Measurements from ENCODE around the gene GAS5. TPM values are rescaled to one million over a fixed set of nuclear protein-coding genes. Genes with fewer than 3 reads are reported as not detected.
"Not testable (repeated sequence)": the region's sequence is repeated elsewhere in the genome, so short reads cannot be mapped to it uniquely, and the experiment has no call there.

Gene GAS5
- 337 and 409 TPM in 2 replicates for total RNA-seq (2014; rRNA removed)
- polyA plus RNA-seq (2012) = 436 TPM

- peak; percentile 99 for DNase-seq (ENCODE audit: low read depth)
Measured at GRCh38 chr1:173867753-173868265, at the start of gene GAS5. Gene GAS5, minus strand, starts transcription at chr1:173867989.

- DNase-seq (ENCODE audit: low read depth) = no peak
Measured at GRCh38 chr1:173917149-173917548, 49.4 kb upstream of the GAS5 start, which contains the start of gene SERPINC1. Gene SERPINC1, minus strand, starts transcription at chr1:173917327. Its CDS starts 68 bp downstream, at chr1:173917259.

- DNase-seq (ENCODE audit: low read depth) = no peak
Measured at GRCh38 chr1:173916667-173917066, 48.9 kb upstream of the GAS5 start.

- no peak for DNase-seq (ENCODE audit: low read depth)
Measured at GRCh38 chr1:173915596-173915995, 47.8 kb upstream of the GAS5 start.

GRCh38 chr1:173914366-173914871, 46.6 kb upstream of the GAS5 start:
- DNase-seq (ENCODE audit: low read depth) = peak; percentile 18

- no peak for DNase-seq (ENCODE audit: low read depth)
Measured at GRCh38 chr1:173913111-173913510, 45.3 kb upstream of the GAS5 start.

GRCh38 chr1:173903827-173904531, 36.2 kb upstream of the GAS5 start:
- no peak for DNase-seq (ENCODE audit: low read depth)

GRCh38 chr1:173900992-173901391, 33.2 kb upstream of the GAS5 start:
- no peak for DNase-seq (ENCODE audit: low read depth)

- DNase-seq (ENCODE audit: low read depth) = no peak
Measured at GRCh38 chr1:173900427-173900826, 32.6 kb upstream of the GAS5 start.

- DNase-seq (ENCODE audit: low read depth) = no peak
Measured at GRCh38 chr1:173894189-173894588, 26.4 kb upstream of the GAS5 start.

GRCh38 chr1:173893611-173894010, 25.8 kb upstream of the GAS5 start:
- no peak for DNase-seq (ENCODE audit: low read depth)

GRCh38 chr1:173889885-173890284, 22.1 kb upstream of the GAS5 start:
- no peak for DNase-seq (ENCODE audit: low read depth)

GRCh38 chr1:173888749-173889148, 21.0 kb upstream of the GAS5 start:
- DNase-seq (ENCODE audit: low read depth) = no peak

GRCh38 chr1:173887627-173888026, 19.8 kb upstream of the GAS5 start:
- DNase-seq (ENCODE audit: low read depth) = no peak

- DNase-seq (ENCODE audit: low read depth) = no peak
Measured at GRCh38 chr1:173886746-173887611, 19.2 kb upstream of the GAS5 start.

GRCh38 chr1:173884701-173885100, 16.9 kb upstream of the GAS5 start:
- DNase-seq (ENCODE audit: low read depth) = no peak

GRCh38 chr1:173881117-173881516, 13.3 kb upstream of the GAS5 start:
- DNase-seq (ENCODE audit: low read depth) = not testable (repeated sequence)

- DNase-seq (ENCODE audit: low read depth) = no peak
Measured at GRCh38 chr1:173878251-173878650, 10.5 kb upstream of the GAS5 start.

- no peak for DNase-seq (ENCODE audit: low read depth)
Measured at GRCh38 chr1:173876732-173877131, 8.9 kb upstream of the GAS5 start.

- DNase-seq (ENCODE audit: low read depth) = no peak
Measured at GRCh38 chr1:173871500-173871899, 3.7 kb upstream of the GAS5 start.

- DNase-seq (ENCODE audit: low read depth) = no peak
Measured at GRCh38 chr1:173871091-173871490, 3.3 kb upstream of the GAS5 start.
